Stomach smooth muscle (tissue), 2 donors: ENCODE data around the gene GPATCH4.

Experiments
- H3K27ac ChIP-seq: one replicate; pipeline ENCODE4 v1.7.0; 2013; ENCODE audit warnings: mild to moderate bottlenecking, low read length, inconsistent platforms
- H3K27me3 ChIP-seq, 2 donors: one replicate each; pipeline ENCODE4 v1.7.0; 2013; ENCODE audit warnings: low read length in 2 of 2; ENCODE audit not compliant: insufficient read depth in 2 of 2, control insufficient read depth in 1 of 2
- H3K36me3 ChIP-seq, 2 donors: one replicate each; pipeline ENCODE4 v1.7.0; 2013; ENCODE audit warnings: low read length in 2 of 2; ENCODE audit not compliant: control insufficient read depth in 2 of 2, insufficient read depth in 2 of 2
- H3K4me1 ChIP-seq: one replicate; pipeline ENCODE4 v1.7.0; 2013; ENCODE audit warnings: low read length; ENCODE audit not compliant: control insufficient read depth, insufficient read depth
- H3K4me3 ChIP-seq, 2 donors: one replicate each; pipeline ENCODE4 v1.7.0; 2013; ENCODE audit warnings: low read length in 2 of 2
- H3K9ac ChIP-seq, 2 donors: one replicate each; pipeline ENCODE4 v1.7.0; 2013; ENCODE audit warnings: low read length in 2 of 2, mild to moderate bottlenecking in 1 of 2
- H3K9me3 ChIP-seq, 2 donors: one replicate each; pipeline ENCODE4 v1.7.0; 2013; ENCODE audit warnings: low read length in 2 of 2; ENCODE audit not compliant: control insufficient read depth in 2 of 2
- donor health status: healthy.
- donor health status: Pancreatic carcinoma.

GPATCH4 gene

DNA sequence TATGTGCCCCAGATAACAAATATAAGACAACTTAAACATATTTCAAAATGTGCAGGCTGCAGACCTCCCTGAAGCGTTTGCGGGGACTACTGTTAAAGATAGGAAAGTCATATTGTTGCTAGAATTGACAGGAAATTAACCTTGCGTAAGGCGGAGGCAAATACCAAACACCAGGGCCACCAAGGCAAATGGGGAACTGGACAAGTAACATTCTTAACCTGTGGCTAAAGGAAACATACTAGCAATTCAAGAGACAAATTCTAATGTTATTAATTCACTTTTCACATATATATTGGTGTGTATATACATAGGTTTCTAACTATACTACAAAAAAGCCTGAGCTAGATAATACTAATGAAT, 24.8 kb upstream of the GPATCH4 start:
- H3K4me3 ChIP-seq = peak overlapping the region in 1 of 2 donors; percentile 70
- no peaks in the 10 kb centered on the region for H3K9me3 ChIP-seq
- no peak overlapping the region for H3K27ac ChIP-seq
- H3K4me1 ChIP-seq = peaks cover 22% of the 10 kb centered on the region
- no peaks in the 10 kb centered on the region for H3K36me3 ChIP-seq
- no peak overlapping the region for H3K9ac ChIP-seq
- peaks cover 35 to 47% of the 10 kb centered on the region in 2 donors for H3K27me3 ChIP-seq

DNA sequence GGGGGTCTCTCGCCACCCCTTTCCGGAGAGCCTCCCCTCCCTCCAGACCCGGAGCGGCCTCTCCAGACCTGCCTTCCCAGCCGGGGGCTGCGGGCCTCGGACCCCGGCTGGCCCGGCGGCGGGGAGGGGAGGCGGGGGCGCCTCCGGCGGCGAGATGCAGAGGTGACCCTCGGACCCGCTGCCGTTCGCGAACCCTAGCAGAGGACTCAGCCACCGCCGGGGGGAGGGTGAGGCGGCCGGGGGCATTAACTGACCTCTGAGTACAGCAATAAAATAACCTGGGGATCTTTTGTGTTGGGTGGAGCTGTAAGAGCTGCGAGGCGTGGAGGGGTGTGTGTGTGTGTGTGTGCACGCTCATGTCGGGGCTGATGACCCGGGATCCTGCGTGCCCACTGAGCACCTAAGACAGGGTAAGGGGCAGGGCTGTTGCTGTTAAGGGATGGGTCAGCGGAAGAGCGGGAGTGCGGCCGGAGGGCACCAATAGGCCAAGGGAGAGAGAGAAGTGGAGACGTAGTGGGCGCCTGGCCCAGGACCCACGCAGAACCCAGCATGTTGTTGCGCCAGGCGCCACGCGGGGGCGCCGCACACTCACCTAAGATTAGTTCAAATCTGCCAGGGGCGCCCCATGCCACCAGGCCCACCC, 24.3 kb upstream of the GPATCH4 start:
- H3K27ac ChIP-seq = no peak overlapping the region

DNA sequence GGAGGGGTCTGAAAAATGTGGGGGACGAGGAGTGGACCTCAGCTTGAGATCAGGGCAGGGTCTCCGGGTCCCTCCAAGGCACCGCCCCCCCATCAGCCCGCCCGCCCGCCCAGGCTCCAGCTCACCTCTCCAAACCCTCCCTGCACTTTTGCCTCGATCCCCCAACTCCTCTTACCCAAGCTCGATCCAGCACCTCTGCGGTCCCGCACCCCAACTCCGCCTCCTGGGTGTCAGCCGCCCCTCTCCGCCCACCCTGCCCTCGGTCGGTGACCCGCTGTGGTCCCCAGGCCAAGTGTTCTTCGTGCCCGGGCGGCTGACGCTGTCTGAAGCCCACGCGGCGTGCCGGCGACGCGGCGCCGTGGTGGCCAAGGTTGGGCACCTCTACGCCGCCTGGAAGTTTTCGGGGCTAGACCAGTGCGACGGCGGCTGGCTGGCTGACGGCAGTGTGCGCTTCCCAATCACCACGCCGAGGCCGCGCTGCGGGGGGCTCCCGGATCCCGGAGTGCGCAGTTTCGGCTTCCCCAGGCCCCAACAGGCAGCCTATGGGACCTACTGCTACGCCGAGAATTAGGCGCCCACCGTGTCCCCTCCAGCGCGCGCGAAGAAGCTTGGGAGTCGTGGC, 23.6 kb upstream of the GPATCH4 start:
- no peak overlapping the region for H3K27ac ChIP-seq

More for the DNA sequence above, 24.3 kb upstream of the GPATCH4 start:
- Histone ChIP-seq H3K27me3 (peaks cover 33 to 44% of the 10 kb centered on the region in 2 donors), H3K9me3 (no peaks in the 10 kb centered on the region), H3K4me1 (peaks cover 22% of the 10 kb centered on the region), H3K36me3 (no peaks in the 10 kb centered on the region), H3K4me3 (peak overlapping the region in 1 of 2 donors; percentile 70), H3K9ac (no peak overlapping the region)

DNA sequence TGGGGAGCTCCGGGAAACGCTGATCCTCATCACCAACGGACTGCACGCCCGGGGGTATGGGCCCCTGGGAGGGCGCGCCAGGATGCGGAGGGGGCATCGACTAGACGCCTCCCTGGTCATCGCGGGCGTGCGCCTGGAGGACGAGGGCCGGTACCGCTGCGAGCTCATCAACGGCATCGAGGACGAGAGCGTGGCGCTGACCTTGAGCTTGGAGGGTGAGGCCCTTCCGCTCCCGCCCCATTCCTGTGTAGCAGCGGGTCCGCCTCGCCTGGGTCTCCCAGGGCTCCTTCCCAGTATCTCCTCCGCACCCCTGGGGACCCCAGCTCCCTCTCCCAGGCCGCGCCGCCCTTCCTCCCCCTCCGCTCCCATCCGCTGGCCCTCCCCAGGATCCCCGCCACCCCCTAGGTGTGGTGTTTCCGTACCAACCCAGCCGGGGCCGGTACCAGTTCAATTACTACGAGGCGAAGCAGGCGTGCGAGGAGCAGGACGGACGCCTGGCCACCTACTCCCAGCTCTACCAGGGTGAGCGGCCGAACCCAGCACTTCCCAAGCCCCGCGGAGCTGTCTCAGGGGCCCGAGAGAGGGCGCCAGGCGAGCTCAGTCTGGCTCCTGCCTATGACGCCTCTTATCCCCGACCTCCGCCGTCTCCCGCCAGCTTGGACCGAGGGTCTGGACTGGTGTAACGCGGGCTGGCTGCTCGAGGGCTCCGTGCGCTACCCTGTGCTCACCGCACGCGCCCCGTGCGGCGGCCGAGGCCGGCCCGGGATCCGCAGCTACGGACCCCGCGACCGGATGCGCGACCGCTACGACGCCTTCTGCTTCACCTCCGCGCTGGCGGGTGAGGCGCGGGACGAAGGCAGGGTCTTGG, 22.9 kb upstream of the GPATCH4 start:
- Histone ChIP-seq H3K4me1 (peaks cover 22% of the 10 kb centered on the region), H3K9ac (no peak overlapping the region), H3K4me3 (peak overlapping the region; percentile 25 to 70), H3K27me3 (peaks cover 31 to 41% of the 10 kb centered on the region in 2 donors), H3K27ac (no peak overlapping the region), H3K36me3 (no peaks in the 10 kb centered on the region), H3K9me3 (no peaks in the 10 kb centered on the region)

More for the DNA sequence above, 23.6 kb upstream of the GPATCH4 start:
- no peaks in the 10 kb centered on the region for H3K9me3 ChIP-seq
- peaks cover 22% of the 10 kb centered on the region for H3K4me1 ChIP-seq
- peak overlapping the region in 1 of 2 donors; percentile 70 for H3K4me3 ChIP-seq
- H3K36me3 ChIP-seq = no peaks in the 10 kb centered on the region
- peaks cover 27 to 44% of the 10 kb centered on the region in 2 donors for H3K27me3 ChIP-seq
- H3K9ac ChIP-seq = no peak overlapping the region

DNA sequence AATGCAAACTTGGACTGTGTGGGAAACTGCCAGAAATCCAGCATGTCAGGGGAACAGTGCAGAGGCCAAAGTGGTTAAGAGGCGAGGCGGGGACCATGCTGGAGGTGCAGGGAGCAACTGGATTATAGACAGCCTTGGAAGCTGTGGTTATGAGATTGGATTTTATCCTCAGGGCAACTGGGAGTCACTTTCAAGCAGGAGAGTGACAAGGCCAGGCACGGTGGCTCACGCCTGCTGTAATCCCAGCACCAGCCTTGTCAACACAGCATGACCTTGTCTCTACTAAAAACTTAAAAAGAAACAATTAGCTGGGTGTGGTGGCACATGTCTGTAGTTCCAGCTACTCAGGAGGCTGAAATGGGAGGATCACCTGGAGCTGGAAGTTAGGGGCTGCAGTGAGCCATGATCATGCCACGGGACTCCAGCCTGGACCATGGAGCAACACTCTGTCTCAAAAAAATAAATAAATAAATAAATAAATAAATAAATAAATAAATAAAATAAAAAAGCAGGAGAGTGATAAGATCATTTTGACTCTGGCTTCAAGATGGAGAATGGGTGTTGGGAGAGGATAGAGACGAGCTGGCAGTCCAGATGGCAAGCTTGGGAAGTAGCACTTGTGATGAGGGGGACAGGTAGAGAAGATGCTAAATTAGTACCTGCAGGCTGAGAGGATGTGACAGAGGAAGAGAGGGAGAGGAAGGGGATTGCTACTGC, 21.5 kb upstream of the GPATCH4 start:
- H3K36me3 ChIP-seq = no peaks in the 10 kb centered on the region
- no peak overlapping the region for H3K9ac ChIP-seq
- no peak overlapping the region for H3K4me3 ChIP-seq
- H3K4me1 ChIP-seq = peaks cover 22% of the 10 kb centered on the region
- H3K9me3 ChIP-seq = no peaks in the 10 kb centered on the region
- H3K27me3 ChIP-seq = peaks cover 32 to 40% of the 10 kb centered on the region in 2 donors
- H3K27ac ChIP-seq = no peak overlapping the region

DNA sequence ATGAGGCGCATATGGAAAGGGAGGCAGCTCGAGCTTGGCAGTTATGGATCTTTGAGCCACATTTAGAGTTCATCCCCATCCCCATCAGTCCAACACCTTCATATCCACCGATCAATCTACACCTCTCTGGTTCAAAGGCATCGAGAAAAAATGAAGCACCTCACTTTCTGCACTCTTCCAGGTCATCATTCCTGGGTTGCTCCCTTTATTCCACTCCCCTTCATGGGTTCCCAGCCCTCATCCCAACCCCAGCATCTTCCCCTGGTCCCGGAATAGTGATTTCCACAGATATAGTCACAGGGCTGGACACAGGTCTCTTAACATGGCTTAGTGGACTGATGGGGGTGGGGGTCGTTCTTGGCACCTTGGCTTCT, 18.3 kb upstream of the GPATCH4 start:
- H3K36me3 ChIP-seq = no peaks in the 10 kb centered on the region
- H3K9ac ChIP-seq = no peak overlapping the region
- peaks cover 32% of the 10 kb centered on the region for H3K4me1 ChIP-seq
- H3K9me3 ChIP-seq = no peaks in the 10 kb centered on the region
- H3K27ac ChIP-seq = no peak overlapping the region
- peaks cover 11 to 18% of the 10 kb centered on the region in 2 donors for H3K27me3 ChIP-seq
- no peak overlapping the region for H3K4me3 ChIP-seq

DNA sequence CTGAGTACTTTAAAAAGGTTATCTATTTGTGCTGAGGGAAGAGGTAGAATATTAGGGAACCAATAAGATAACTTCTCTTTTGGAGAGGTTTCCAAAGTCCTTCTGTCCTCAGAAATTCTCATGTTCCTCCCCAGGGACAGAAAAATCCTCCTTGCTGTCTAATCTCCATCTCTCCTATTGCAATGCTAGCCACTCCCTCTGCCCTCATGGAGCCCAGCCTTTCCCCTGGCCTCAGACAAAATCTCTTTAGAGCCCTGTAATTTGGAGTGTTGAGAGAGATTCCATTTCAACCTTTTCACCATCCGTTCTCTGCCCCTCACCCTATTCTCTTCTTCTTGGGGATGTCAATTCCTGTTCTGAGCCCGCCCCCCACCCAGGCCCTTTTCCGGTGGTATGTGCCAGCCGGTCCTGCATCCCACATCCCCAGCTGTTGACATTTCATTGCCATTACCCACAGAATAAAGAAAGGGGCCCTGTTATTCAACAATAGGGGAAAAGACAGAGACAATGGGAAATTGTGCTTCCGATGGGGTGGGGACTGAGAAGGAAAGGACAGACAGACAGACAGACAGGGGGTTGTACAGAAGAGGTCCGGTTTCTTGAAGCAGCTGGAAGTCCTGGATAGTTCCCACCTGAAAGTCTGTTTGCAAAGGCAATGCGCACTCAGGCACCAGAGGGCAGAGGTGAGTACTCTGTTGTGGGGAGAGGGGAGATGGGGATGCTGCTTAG, 17.7 kb upstream of the GPATCH4 start, which contains the start of gene HAPLN2:
TSS of gene HAPLN2 (plus strand) at position 563 of the 729 bp plus-strand sequence. CDS start 4,076 bp downstream, outside the sequence.
- no peaks in the 10 kb centered on the region for H3K36me3 ChIP-seq
- peaks cover 29% of the 10 kb centered on the region for H3K4me1 ChIP-seq
- H3K4me3 ChIP-seq = no peak within 1 kb of the TSS
- no peak within 1 kb of the TSS for H3K27ac ChIP-seq
- H3K9ac ChIP-seq = no peak within 1 kb of the TSS
- H3K27me3 ChIP-seq = peaks cover 5 to 13% of the 10 kb centered on the region in 2 donors
- no peaks in the 10 kb centered on the region for H3K9me3 ChIP-seq

DNA sequence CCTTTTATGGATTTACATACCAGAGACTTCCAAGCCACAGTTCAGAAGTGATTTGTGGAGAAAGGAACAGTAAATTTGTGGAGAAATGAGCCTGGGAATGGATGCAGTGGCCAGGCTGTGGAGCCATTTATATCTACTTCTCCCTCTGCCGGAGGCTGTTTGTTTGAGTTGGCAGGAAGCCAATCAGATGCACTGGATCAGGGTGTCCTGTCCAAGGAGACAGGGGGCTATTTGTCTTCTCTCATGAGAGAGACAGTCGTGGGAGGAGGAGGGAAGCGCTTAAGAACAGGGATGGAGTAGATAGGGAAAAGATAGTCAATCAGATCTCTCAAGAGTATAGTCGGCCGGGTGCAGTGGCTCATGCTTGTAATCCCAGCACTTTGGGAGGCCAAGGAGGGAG, 15.2 kb upstream of the GPATCH4 start:
- Histone ChIP-seq H3K27me3 (peaks cover 0 to 5% of the 10 kb centered on the region in 2 donors), H3K9me3 (no peaks in the 10 kb centered on the region), H3K27ac (peak overlapping the region; percentile 74), H3K4me3 (peak overlapping the region; percentile 9 to 40), H3K9ac (no peak overlapping the region), H3K4me1 (peaks cover 25% of the 10 kb centered on the region), H3K36me3 (no peaks in the 10 kb centered on the region)

DNA sequence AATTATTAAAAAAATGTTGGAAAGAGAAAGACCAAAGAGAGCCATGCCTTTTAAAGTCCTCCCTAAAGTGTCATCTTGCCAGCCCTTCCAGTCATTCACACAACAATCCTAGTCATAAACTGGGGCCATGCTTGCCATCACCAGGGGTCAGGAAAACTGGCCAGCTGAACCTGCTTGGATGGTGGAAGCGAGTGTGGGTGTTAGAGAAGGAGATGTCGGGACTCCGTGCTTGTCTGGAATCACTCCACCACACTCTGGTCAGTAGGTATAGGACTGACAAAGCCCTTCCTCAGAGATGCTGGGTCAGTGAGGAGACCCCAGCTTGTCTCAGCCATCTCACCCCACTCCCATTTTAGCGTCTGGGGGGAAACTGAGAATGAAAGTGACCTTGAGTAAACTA, 14.7 kb upstream of the GPATCH4 start:
- no peaks in the 10 kb centered on the region for H3K36me3 ChIP-seq
- peaks cover 0 to 5% of the 10 kb centered on the region in 2 donors for H3K27me3 ChIP-seq
- peak overlapping the region; percentile 2 to 40 for H3K4me3 ChIP-seq
- peak overlapping the region; percentile 74 for H3K27ac ChIP-seq
- H3K9ac ChIP-seq = no peak overlapping the region
- H3K9me3 ChIP-seq = no peaks in the 10 kb centered on the region
- peaks cover 25% of the 10 kb centered on the region for H3K4me1 ChIP-seq

DNA sequence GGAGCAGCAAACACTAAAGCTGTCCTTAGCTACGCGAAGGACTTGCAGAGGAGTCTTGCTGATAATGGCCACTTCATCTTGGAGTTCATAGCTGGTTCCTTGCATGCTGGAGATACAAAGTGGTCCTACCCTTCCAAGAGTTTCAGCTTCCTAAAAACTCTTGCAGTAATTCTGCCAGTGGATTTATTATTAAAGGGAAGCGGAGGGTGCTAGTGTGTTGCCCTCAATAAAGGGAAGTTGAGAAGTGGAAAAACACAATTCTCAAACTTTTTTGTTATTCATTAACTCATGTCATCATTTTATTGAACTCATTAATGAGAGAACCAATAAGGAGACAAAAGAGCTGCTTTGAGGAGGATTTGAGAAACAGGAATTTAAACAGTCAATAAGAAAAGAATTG, 11.4 kb upstream of the GPATCH4 start:
- Histone ChIP-seq H3K36me3 (no peaks in the 10 kb centered on the region), H3K27me3 (no peaks in the 10 kb centered on the region), H3K4me1 (peaks cover 25% of the 10 kb centered on the region), H3K27ac (no peak overlapping the region), H3K9me3 (no peaks in the 10 kb centered on the region), H3K4me3 (no peak overlapping the region), H3K9ac (no peak overlapping the region)
